Stimulated activated CD4-positive, alpha-beta T cell treated with anti-CD3 and anti-CD28 coated beads, Interleukin-1b, Interleukin-23, amount 100 ng/mL, for 4 hours (primary cell): Measurements from ENCODE around the gene NTF3.

Source experiments
- DNase-seq, 2 donors: peaks; one replicate each; pipeline ENCODE4 v3.0.0-alpha.2; 2020; ENCODE audit warnings: low read depth in 2 of 2

NTF3 gene

DNA sequence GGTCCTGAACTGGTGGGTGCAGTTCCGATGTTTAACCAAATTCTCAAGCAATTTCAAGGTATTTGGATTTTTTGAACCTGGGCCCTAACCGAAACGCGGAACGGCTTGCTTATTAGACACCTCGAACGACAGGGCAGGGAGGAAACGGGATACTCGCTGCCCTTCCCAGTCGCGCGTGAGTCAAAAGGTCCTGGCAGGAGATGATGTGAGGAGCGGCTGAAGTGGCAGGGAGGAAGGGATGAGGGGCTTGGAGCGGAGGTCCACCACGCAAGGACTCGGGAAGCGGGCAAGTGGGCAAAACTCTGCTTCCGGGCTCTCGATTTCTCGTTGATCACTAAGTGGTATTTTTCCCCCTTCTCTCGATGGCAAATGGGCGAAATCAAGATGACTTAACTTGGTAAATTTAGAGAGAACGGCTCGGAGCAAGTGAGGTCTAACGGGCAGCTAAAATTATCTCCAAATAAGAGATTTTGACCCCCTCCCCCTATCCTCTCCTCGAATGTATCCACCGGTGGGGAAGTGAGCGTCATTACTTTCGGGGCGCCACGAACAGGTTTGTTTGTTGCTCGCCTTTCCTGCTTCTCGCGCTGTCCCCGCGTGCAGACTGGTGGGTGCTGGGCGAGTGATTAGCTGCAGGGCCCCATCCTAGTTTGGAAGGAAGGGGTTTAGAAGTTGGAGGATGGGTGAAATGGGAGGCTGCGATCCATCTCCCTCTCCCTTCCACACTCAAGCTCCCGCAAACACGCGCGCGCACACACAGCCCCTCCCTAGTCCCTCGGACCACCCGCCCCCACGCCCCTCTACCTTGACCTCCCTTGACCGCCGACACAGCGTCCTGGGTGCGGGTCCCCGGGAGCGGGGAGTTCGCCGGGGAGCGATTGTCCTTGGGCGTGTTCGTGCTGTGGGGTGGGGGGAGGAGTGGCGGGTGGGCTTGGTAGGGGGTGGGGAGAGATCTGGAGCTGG lies 986 bp upstream of the NTF3 start:
- DNase-seq: no peak

GRCh38 chr12:5433081-5433844 lies 1.4 kb downstream of the NTF3 start:
- no peak for DNase-seq

DNA sequence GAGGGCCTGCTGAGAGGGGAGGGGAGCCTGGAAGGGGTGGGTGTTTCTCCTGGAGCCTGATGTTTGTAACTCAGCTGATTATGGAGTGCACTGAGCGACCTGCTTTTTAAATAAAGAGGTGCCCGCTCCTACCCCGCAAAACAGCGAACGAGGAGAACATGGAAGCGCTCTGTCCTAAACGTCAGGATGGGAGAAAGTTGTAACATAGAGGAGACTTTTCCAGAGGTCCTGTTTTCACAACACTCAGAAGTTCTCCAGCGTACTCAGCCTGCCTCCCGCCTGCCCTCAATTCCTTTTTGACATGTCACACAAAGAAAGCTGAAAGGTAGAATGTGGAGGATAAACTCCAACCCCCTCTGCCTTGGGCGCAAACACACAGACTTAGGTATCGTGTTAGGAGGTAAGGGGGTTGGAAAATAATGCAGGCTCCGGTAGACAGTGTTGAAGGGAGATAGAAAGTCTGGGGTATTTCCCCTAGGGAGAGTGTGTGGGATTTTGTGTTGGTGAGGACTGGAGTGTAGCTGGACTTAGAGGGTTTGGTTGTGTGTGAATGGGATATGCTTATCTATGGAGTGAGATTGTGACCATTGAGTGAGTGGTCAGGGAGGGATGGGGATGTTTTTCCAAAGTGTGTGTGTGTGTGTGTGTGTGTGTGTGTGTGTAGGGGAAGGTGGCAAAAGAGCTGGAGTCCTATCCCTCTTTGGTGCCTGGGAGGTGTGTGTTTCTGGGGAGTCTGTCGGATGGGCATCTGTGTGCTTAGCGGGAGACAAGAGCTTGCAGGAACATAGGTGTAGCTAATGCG lies 2.1 kb downstream of the NTF3 start:
- DNase-seq: no peak

- DNase-seq: no peak
These were observed 3.0 kb downstream of the NTF3 start for GRCh38 chr12:5434647-5435560.

GRCh38 chr12:5437182-5437583 lies 5.3 kb downstream of the NTF3 start:
- DNase-seq: no peak

DNA sequence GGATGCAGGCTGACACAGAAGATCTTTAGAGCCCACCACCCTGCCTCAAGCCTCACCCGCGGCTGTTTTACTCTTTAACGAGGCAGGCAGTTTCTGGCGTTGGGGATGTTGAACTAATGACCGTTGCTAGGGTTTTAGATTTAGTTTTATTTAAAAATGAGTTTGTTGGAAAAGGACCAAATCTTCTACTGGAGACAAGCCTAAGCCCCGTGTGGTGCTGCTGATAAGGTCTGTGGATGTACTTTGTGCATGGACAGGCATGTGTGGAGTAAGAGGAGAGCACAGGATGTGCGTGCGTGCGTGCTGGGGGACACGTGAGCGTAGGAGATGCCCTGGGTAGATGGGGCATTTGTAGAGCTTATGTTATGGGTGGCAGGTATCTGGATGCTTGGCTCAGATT lies 5.7 kb downstream of the NTF3 start:
- DNase-seq: no peak

- DNase-seq: no peak
These were observed 6.8 kb downstream of the NTF3 start for GRCh38 chr12:5438671-5439200.

DNA sequence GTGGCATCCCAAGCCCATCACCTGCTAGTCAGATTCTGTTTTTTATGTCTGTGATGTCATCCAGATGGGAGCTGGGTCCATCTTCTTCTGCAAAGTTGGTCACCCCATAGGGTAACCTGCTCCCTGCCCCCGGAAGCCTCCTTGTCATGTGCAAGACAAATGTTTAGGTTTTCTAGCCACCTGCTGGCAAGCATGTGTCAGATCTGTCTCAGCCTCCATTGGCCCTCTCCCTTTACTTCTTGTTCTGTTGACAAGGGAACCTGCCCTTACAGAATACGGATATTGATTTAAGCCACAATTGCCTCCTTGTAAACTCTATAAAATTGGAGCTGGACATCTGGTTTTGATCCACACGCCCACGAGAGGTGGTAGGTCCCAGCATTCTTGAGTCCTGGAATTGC lies 7.5 kb downstream of the NTF3 start:
- no peak for DNase-seq

GRCh38 chr12:5439788-5440300 lies 7.9 kb downstream of the NTF3 start:
- DNase-seq: no peak

DNA sequence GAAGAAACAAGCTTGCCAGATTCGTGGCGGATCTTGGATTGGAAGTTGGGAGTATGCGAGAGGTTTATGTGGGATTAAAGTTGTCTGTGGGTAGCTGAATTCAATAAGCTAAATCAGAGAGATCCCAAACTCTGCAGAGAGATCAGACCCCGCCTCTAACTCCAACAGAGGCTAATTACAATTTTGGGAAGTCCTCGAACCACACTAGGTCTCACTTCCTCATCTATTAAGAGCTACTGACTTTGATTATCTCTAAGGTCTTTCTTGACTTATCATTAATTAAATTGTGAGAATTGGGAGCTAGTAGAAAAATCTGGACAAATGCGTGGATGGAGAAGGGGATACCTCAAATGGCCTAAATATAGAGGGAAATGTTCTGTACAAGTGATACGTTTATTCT lies 9.1 kb downstream of the NTF3 start:
- no peak for DNase-seq

DNA sequence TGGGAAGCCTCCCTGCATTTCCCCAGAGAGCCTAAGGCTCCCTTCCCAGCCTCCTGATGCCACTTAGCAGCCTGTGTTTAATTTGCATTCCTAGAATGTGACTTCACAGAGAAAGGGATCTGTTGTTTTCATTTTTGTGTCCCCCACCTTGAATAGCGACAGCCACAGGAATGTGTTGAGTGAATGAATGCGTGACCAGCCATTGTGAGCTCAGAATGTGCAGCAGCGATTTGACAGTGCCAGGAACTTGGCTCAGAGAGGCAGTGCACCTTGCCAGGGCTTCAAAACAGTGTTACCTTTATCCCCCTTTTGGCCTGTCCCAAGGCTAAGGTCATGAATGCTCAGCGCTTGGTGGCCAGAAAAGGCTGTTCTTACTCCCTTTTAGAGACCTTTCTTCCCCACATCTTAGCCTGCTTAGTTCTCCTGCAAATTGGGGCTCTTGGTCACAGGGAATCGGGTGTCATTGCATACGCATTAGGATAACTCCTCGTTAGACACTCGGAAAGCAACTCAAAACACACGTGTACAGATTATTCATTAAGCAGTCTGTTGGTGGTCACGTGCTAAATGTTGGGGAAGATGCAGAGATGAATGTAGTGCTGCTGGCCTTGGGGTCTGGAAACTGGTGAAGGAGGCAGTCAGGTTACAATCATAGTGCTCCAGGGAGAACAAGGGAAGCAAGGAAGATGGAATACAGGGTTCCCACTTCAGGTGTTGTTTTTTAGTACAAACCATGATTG lies 9.8 kb downstream of the NTF3 start:
- no peak for DNase-seq

DNA sequence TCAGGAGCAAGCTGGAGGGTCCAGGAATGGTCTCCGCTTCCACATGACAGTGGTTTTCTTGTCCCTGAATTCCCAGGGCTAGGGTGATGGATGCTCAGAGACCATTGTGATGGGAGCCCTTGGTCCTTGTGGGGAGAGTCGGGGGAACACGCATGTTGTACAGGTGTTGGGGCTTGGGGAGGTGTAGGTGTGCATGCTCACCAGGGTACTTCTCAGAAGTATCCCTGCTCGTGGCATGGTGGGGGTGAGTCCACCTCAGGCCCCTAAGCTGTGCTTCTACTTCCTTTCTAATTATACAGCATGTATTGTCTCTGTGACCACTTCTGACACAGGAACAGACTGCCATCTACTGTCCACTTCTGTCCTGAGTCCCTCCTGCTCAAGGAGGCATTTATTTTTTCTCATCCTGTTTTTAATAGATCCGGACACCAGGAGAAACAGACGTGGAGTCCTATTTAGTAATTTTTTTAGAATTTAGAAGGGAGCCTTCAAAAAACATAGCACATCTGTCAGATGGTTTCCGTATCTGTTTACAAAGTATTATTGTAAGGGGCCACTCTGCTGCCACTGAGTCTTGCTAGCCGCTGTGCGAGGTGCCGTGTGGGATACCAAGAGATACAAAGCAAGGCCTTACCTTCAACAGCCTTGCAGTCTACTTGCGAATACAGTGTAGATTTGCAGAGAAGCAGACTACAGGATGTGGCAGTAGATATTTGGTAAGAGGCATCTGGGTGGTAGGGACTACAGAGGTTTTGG lies 10.5 kb downstream of the NTF3 start:
- no peak for DNase-seq

- no peak for DNase-seq
These were observed 12.6 kb downstream of the NTF3 start for GRCh38 chr12:5444520-5444919.

- DNase-seq: no peak
These were observed 15.4 kb downstream of the NTF3 start for GRCh38 chr12:5447320-5447719.

- no peak for DNase-seq
These were observed 19.3 kb downstream of the NTF3 start for GRCh38 chr12:5451251-5451650.

- DNase-seq: no peak
These were observed 20.7 kb downstream of the NTF3 start for GRCh38 chr12:5452569-5452968.

GRCh38 chr12:5453466-5453865 lies 21.6 kb downstream of the NTF3 start:
- DNase-seq: no peak

DNA sequence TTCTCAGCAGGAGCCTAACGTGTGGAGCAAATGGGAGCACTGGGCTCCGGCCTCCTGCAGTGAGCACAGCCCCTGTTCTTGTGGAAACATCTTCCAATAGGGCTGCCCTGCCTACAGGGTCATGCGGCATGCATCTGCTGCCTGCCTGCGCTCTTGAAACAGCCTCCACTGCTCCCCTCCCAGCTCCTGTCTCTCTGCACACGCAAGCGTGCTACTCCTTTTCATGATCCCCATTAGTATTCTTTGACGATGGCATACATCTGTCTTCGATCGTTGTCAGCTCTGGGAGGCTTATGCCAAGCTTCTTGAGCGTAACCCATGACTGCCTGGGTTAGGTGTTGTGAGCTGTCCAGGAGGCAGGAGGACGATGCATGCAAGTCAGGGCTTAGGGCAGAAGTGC lies 23.1 kb downstream of the NTF3 start:
- DNase-seq: no peak

GRCh38 chr12:5456030-5456429 lies 24.1 kb downstream of the NTF3 start:
- DNase-seq: no peak
